GM23338 (cell line): Measurements from ENCODE around the gene SLC22A5. TPM values are rescaled to one million over a fixed set of nuclear protein-coding genes. Genes with fewer than 3 reads are reported as not detected.
A peak's percentile ranks its signal among the peaks of the same experiment; 100 is the strongest.

Experiments
- ATAC-seq: fragments of 200-7000 bp; cut with Tn5 transposase; 3 replicates; pipeline ENCODE4 v1.9.1; 2020
- DNase-seq: peaks from one replicate; pipeline ENCODE4 v3.0.0-alpha.2; 2015; ENCODE audit warnings: low spot score
- H2AFZ ChIP-seq: fragments of 200-600 bp; sonication (generic); 2 replicates; pipeline ENCODE4 v1.8.0; 2016; ENCODE audit warnings: antibody characterized with exemption, mild to moderate bottlenecking, moderate library complexity
- H3F3A ChIP-seq: fragments of 200-600 bp; sonication (generic); replicated peaks from 2 replicates; pipeline ENCODE4 v1.8.0; 2017; ENCODE audit warnings: antibody characterized with exemption, mixed run types, low read depth
- H3K27ac ChIP-seq: fragments of 200-600 bp; sonication (generic); 2 replicates; pipeline ENCODE4 v1.6.1; 2016; ENCODE audit warnings: low read depth
- H3K27me3 ChIP-seq: fragments of 200-600 bp; sonication (generic); 2 replicates; pipeline ENCODE4 v1.8.0; 2016; ENCODE audit warnings: mild to moderate bottlenecking, mixed run types, moderate library complexity; ENCODE audit not compliant: insufficient read depth
- H3K36me3 ChIP-seq: fragments of 200-600 bp; sonication (generic); 2 replicates; pipeline ENCODE4 v1.8.0; 2016; ENCODE audit warnings: mild to moderate bottlenecking; ENCODE audit not compliant: insufficient read depth
- H3K4me1 ChIP-seq: fragments of 200-600 bp; sonication (generic); 2 replicates; pipeline ENCODE4 v1.8.0; 2016; ENCODE audit warnings: mild to moderate bottlenecking, moderate library complexity; ENCODE audit not compliant: insufficient read depth
- H3K4me2 ChIP-seq: fragments of 200-600 bp; sonication (generic); 2 replicates; pipeline ENCODE4 v1.7.1; 2017; ENCODE audit warnings: mixed run types
- H3K4me3 ChIP-seq: fragments of 200-600 bp; sonication (generic); 2 replicates; pipeline ENCODE4 v1.6.1; 2016; ENCODE audit warnings: mixed run types
- H3K79me2 ChIP-seq: fragments of 200-600 bp; sonication (generic); replicated peaks from 2 replicates; pipeline ENCODE4 v1.8.0; 2017; ENCODE audit warnings: mild to moderate bottlenecking; ENCODE audit not compliant: insufficient read depth
- H3K9me2 ChIP-seq: fragments of 200-600 bp; sonication (generic); 2 replicates; pipeline ENCODE4 v1.8.0; 2017; ENCODE audit not compliant: insufficient read depth
- H4K20me1 ChIP-seq: fragments of 200-600 bp; sonication (generic); replicated peaks from 2 replicates; pipeline ENCODE4 v1.8.0; 2017; ENCODE audit warnings: mild to moderate bottlenecking; ENCODE audit not compliant: insufficient read depth
- H3K27ac Mint-ChIP-seq: 2 replicates; pipeline ENCODE4 v1.8.0; 2020; ENCODE audit warnings: inconsistent platforms, mild to moderate bottlenecking, moderate library complexity, mixed read lengths
- H3K27me3 Mint-ChIP-seq: 3 replicates; pipeline ENCODE4 v1.8.0; 2022; ENCODE audit warnings: low read depth, mild to moderate bottlenecking, moderate library complexity, mixed read lengths, inconsistent platforms; ENCODE audit not compliant: insufficient read depth, poor library complexity
- H3K36me3 Mint-ChIP-seq: 3 replicates; pipeline ENCODE4 v1.8.0; 2021; ENCODE audit warnings: low read depth, mild to moderate bottlenecking, inconsistent platforms, moderate library complexity, mixed read lengths
- H3K4me1 Mint-ChIP-seq: 3 replicates; pipeline ENCODE4 v1.8.0; 2020; ENCODE audit warnings: mild to moderate bottlenecking, inconsistent platforms, mixed read lengths
- H3K4me3 Mint-ChIP-seq: 3 replicates; pipeline ENCODE4 v1.8.0; 2021; ENCODE audit warnings: moderate library complexity, mild to moderate bottlenecking, inconsistent platforms, mixed read lengths
- H3K9me3 Mint-ChIP-seq: 3 replicates; pipeline ENCODE4 v1.8.0; 2020; ENCODE audit warnings: moderate library complexity, mild to moderate bottlenecking, inconsistent platforms, mixed read lengths
- CREB1 ChIP-seq: fragments of 250-450 bp; sonication (Bioruptor Pico); IDR thresholded peaks from 2 replicates; pipeline ENCODE4 v1.5.0; 2020; ENCODE audit warnings: low read depth, mild to moderate bottlenecking, moderate library complexity
- CTCF ChIP-seq, 2 experiments: fragments of 200-600 bp in 1 of 2; sonication (generic) in 1 of 2; conservative IDR thresholded peaks; 2 replicates each; pipeline versions ENCODE4 v1.5.1 to v1.6.1; 2016 to 2017; ENCODE audit warnings: antibody characterized with exemption in 2 of 2, low read depth in 2 of 2, mild to moderate bottlenecking in 2 of 2, moderate library complexity in 1 of 2
- ETS1 ChIP-seq: IDR thresholded peaks from 2 replicates; pipeline ENCODE4 v1.6.1; 2016; ENCODE audit warnings: antibody characterized with exemption
- EZH2phosphoT487 ChIP-seq: fragments of 200-600 bp; sonication (generic); IDR thresholded peaks from one replicate; pipeline ENCODE4 v1.8.1; 2018; ENCODE audit warnings: antibody characterized with exemption; ENCODE audit not compliant: unreplicated experiment
- POLR2AphosphoS5 ChIP-seq: IDR thresholded peaks from 2 replicates; pipeline ENCODE4 v1.6.1; 2016; ENCODE audit warnings: antibody characterized with exemption, low read depth
- REST ChIP-seq: IDR thresholded peaks from one replicate; pipeline ENCODE4 v1.6.1; 2018; ENCODE audit warnings: antibody characterized with exemption; ENCODE audit not compliant: unreplicated experiment
- ZNF114 ChIP-seq: fragments of 250-450 bp; sonication (Bioruptor Pico); IDR thresholded peaks from 2 replicates; pipeline ENCODE4 v1.5.0; 2020; ENCODE audit warnings: mild to moderate bottlenecking, moderate library complexity
- ZNF331 ChIP-seq: fragments of 250-450 bp; sonication (Bioruptor Pico); IDR thresholded peaks from 2 replicates; pipeline ENCODE4 v1.5.0; 2020; ENCODE audit warnings: low read depth, mild to moderate bottlenecking, moderate library complexity
- ZNF462 ChIP-seq: fragments of 250-450 bp; sonication (Bioruptor Pico); IDR thresholded peaks from 2 replicates; pipeline ENCODE4 v1.5.0; 2020; ENCODE audit warnings: mild to moderate bottlenecking, moderate library complexity
- polyA plus RNA-seq: library from polyadenylated mRNA; unstranded; fragments of >200 nt; fragmentation: Nextera tagmentation; extraction: Ambion mirVana; gene quantifications from 2 replicates; pipeline ENCODE4 v1.2.1, GENCODE V29; 2016
- total RNA-seq: library from RNA; depleted of rRNA; stranded (reverse); fragments of >200 nt; shearing (Covaris generic); gene quantifications from 2 replicates; pipeline ENCODE4 v1.2.3, GENCODE V29; 2014

Gene SLC22A5
- total and polyA plus RNA-seq, 2 experiments from 2014 or later = 1.9 to 2.4 TPM

GRCh38 chr5:132434416-132435286 lies 65.1 kb downstream of the SLC22A5 start (continued):
- no peak for TF ChIP-seq ETS1
- no peak for TF ChIP-seq CTCF (conservative IDR thresholded peaks at IDR 0.05; ENCODE audit: low read depth in 2 of 2)
- TF ChIP-seq CREB1 (CRISPR knock-in tag) = no peak

GRCh38 chr5:132435447-132435846 lies 65.9 kb downstream of the SLC22A5 start:
- peaks cover 3% of the 10 kb centered on the region; the same call in 1 of the 2 replicates for H3K4me1 ChIP-seq
- Mint-ChIP-seq H3K4me3 (no peak overlapping the region), H3K27me3 (peaks cover 3% of the 10 kb centered on the region), H3K9me3 (no peaks in the 10 kb centered on the region), H3K36me3 (no peaks in the 10 kb centered on the region), H3K4me1 (peaks cover 25% of the 10 kb centered on the region), H3K27ac (no peak overlapping the region)
- no peaks in the 10 kb centered on the region for H3K27me3 ChIP-seq
- H3K27ac ChIP-seq = no peak overlapping the region
- no peaks in the 10 kb centered on the region for H3F3A ChIP-seq
- 0 out of 2 replicates have a peak overlapping the region, but pooled peaks have one; percentile 47 for H2AFZ ChIP-seq
- H3K36me3 ChIP-seq = no peaks in the 10 kb centered on the region
- no peaks in the 10 kb centered on the region for H4K20me1 ChIP-seq
- H3K79me2 ChIP-seq = no peaks in the 10 kb centered on the region
- H3K9me2 ChIP-seq = no peaks in the 10 kb centered on the region
- DNase-seq (no peak), ATAC-seq (no peak)
- no peak overlapping the region for H3K4me2 ChIP-seq
- H3K4me3 ChIP-seq = no peak overlapping the region
- TF ChIP-seq ZNF331 (CRISPR knock-in tag) (no peak), EZH2phosphoT487 (no peak), POLR2AphosphoS5 (no peak), CREB1 (CRISPR knock-in tag) (no peak), REST (no peak), ZNF114 (CRISPR knock-in tag) (no peak), ETS1 (no peak), ZNF462 (CRISPR knock-in tag) (no peak)
